ENCODE measurements around the gene GNG13. TPM values are rescaled to one million over a fixed set of nuclear protein-coding genes. Genes with fewer than 3 reads are reported as not detected.

Gene GNG13
- total RNA-seq, 2 experiments from 2014 or later = not detected

GRCh38 chr16:801584-802363 is 1.2 kb upstream of the GNG13 start:
- CTCF ChIA-PET = no interaction called here
- POLR2A ChIA-PET = interaction anchor here (0.6 to 1.3 kb wide), 2 partner anchors 17 to 107 kb away, joined by 3 read pairs; no protein-coding TSS in a partner anchor

GRCh38 chr16:800834-801511 is 439 bp upstream of the GNG13 start:
- ChIA-PET POLR2A (interaction anchor here (1.3 to 1.5 kb wide), 2 partner anchors 20 to 106 kb away, joined by 3 to 4 read pairs; no protein-coding TSS in a partner anchor), CTCF (no interaction called here)
- no peak overlapping the region for H3K4me3 Mint-ChIP-seq
- no peak overlapping the region for H3K27ac Mint-ChIP-seq
- H3K4me1 Mint-ChIP-seq = peaks cover 3% of the 10 kb centered on the region
- no peaks in the 10 kb centered on the region for H3K9me3 Mint-ChIP-seq
- H3K27me3 Mint-ChIP-seq = peaks cover 7% of the 10 kb centered on the region
- no peaks in the 10 kb centered on the region for H3K36me3 Mint-ChIP-seq (ENCODE audit: low read depth)
- DNase-seq = no peak

More at GRCh38 chr16:801584-802363, 1.2 kb upstream of the GNG13 start:
- Mint-ChIP-seq H3K27ac (no peak overlapping the region), H3K4me3 (no peak overlapping the region), H3K36me3 (ENCODE audit: low read depth) (no peaks in the 10 kb centered on the region), H3K27me3 (peaks cover 7% of the 10 kb centered on the region), H3K9me3 (no peaks in the 10 kb centered on the region), H3K4me1 (peaks cover 6% of the 10 kb centered on the region)
- no peak for DNase-seq

GRCh38 chr16:799111-799947 is 1.2 kb downstream of the GNG13 start:
- Mint-ChIP-seq H3K27me3 (peaks cover 7% of the 10 kb centered on the region), H3K36me3 (ENCODE audit: low read depth) (peaks cover 2% of the 10 kb centered on the region), H3K4me3 (no peak overlapping the region), H3K27ac (no peak overlapping the region), H3K9me3 (no peaks in the 10 kb centered on the region), H3K4me1 (peaks cover 1% of the 10 kb centered on the region)
- ChIA-PET CTCF (no interaction called here), POLR2A (no interaction called here)
- no peak for DNase-seq

- H3K4me3 Mint-ChIP-seq = no peak overlapping the region
- CTCF ChIA-PET = no interaction called here
- POLR2A ChIA-PET = no interaction called here
- no peak overlapping the region for H3K27ac Mint-ChIP-seq
- no peaks in the 10 kb centered on the region for H3K9me3 Mint-ChIP-seq
- H3K36me3 Mint-ChIP-seq (ENCODE audit: low read depth) = peaks cover 2% of the 10 kb centered on the region
- H3K4me1 Mint-ChIP-seq = peaks cover 1% of the 10 kb centered on the region
- DNase-seq = no peak
- H3K27me3 Mint-ChIP-seq = peaks cover 7% of the 10 kb centered on the region
Observed at GRCh38 chr16:798666-799065, 1.9 kb downstream of the GNG13 start.

DNA sequence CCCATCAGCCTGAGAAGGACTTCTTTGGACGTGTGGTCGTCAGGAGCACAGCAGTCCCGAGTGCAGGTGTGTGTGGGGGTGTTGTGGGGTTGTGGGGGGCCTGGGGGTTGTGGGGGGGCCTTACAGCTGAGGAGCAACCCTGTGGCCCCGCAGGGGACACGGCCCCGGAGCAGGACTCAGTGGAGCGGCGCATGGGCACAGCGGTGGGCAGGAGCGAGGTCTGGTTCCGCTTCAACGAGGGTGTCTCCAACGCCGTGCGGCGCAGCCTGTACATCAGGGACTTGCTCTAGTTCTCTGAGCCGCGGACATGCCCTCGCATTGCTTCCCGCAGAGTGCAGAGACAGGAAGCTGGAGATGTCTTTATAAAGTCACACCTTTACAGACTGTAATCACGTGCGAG is 2.8 kb downstream of the GNG13 start:
- DNase-seq = no peak
- CTCF ChIA-PET = no interaction called here
- no peaks in the 10 kb centered on the region for H3K9me3 Mint-ChIP-seq
- peaks cover 2% of the 10 kb centered on the region for H3K36me3 Mint-ChIP-seq (ENCODE audit: low read depth)
- H3K27ac Mint-ChIP-seq = no peak overlapping the region
- H3K27me3 Mint-ChIP-seq = peaks cover 5% of the 10 kb centered on the region
- no peak overlapping the region for H3K4me3 Mint-ChIP-seq
- peaks cover 1% of the 10 kb centered on the region for H3K4me1 Mint-ChIP-seq
- POLR2A ChIA-PET = no interaction called here

- Mint-ChIP-seq H3K9me3 (no peaks in the 10 kb centered on the region), H3K36me3 (ENCODE audit: low read depth) (peaks cover 2% of the 10 kb centered on the region), H3K27ac (no peak overlapping the region), H3K27me3 (peaks cover 5% of the 10 kb centered on the region), H3K4me3 (no peak overlapping the region), H3K4me1 (peaks cover 1% of the 10 kb centered on the region)
- peak; percentile 33 for DNase-seq
- POLR2A ChIA-PET = no interaction called here
- CTCF ChIA-PET = no interaction called here
Observed at GRCh38 chr16:797120-797420, 3.5 kb downstream of the GNG13 start.

DNA sequence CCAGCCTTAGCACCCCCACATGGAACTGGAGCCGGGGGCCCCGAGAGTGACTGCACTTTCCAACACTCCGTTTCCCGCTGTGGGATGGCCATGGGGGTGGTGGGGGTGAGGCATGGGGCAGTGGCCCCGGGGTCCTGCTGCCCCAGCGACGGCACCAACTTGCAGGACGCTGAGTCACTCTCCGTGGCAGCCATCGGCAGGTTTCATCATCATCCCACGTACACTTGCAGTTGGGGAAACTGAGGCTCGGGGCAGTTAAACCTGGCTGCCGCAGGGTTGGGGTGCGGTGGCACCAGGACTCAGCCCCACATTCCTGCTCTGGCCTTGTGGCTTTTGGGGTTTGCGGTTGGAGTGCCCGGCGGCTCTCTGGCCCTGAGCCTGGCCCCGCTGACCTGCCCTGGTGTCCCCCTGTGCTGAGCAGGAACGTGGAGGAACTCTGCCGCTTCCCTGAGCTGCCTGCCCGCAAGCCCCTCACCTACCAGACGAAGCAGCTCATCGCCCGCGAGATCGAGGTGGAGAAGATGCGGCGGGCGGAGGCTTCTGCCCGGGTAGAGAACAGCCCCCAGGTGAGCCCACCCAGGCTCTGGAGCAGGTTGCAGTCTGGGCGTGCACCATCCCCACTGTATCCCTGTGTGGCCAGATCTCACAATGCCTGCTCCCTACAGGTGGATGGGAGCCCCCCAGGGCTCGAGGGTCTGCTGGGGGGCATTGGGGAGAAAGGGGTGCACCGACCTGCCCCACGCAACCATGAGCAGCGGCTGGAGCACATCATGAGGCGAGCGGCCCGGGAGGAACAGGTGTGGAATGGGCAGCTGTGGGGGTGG is 4.0 kb downstream of the GNG13 start:
- Mint-ChIP-seq H3K4me1 (peaks cover 2% of the 10 kb centered on the region), H3K9me3 (no peaks in the 10 kb centered on the region), H3K4me3 (no peak overlapping the region), H3K36me3 (ENCODE audit: low read depth) (peaks cover 7% of the 10 kb centered on the region), H3K27ac (no peak overlapping the region), H3K27me3 (peaks cover 2% of the 10 kb centered on the region)
- no peak for DNase-seq
- ChIA-PET CTCF (no interaction called here), POLR2A (no interaction called here)

DNA sequence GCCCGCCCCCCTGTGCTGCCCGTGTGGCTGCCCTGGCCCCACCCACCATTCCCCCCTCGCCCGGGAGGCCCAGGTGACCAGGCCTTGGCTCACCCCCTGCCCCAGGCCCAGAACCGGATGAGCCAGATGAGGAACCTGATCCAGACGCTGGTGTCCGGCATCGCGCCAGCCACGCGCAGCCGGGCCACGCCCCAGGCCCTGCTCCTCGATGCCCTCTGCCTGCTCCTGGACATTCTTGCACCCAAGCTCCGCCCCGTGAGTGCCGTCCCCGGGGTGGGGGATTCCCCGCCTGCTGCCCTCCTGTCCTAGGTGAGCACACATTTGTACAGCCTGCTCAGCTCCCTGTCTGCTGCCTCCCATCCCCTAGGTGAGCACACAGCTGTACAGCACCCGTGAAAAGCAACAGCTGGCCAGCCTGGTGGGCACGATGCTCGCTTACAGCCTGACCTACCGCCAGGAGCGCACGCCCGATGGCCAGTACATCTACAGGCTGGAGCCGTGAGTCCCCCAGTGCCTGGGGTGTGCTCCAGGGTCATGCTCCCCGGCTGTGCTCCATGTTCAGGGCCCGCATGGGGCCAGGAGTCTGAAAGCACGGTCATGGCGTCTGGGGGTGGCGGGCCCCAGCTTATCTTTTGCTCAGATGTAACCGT is 4.8 kb downstream of the GNG13 start:
- no peak overlapping the region for H3K4me3 Mint-ChIP-seq
- H3K36me3 Mint-ChIP-seq (ENCODE audit: low read depth) = peaks cover 12% of the 10 kb centered on the region
- no peaks in the 10 kb centered on the region for H3K9me3 Mint-ChIP-seq
- H3K27ac Mint-ChIP-seq = no peak overlapping the region
- peaks cover 2% of the 10 kb centered on the region for H3K27me3 Mint-ChIP-seq
- ChIA-PET POLR2A (no interaction called here), CTCF (no interaction called here)
- no peak for DNase-seq
- peaks cover 4% of the 10 kb centered on the region for H3K4me1 Mint-ChIP-seq

- H3K9me3 Mint-ChIP-seq = no peaks in the 10 kb centered on the region
- H3K4me3 Mint-ChIP-seq = no peak overlapping the region
- peaks cover 12% of the 10 kb centered on the region for H3K36me3 Mint-ChIP-seq (ENCODE audit: low read depth)
- H3K27ac Mint-ChIP-seq = no peak overlapping the region
- peaks cover 5% of the 10 kb centered on the region for H3K4me1 Mint-ChIP-seq
- POLR2A ChIA-PET = no interaction called here
- CTCF ChIA-PET = no interaction called here
- DNase-seq = no peak
- H3K27me3 Mint-ChIP-seq = no peaks in the 10 kb centered on the region
Observed at GRCh38 chr16:794853-795466, 5.6 kb downstream of the GNG13 start.

DNA sequence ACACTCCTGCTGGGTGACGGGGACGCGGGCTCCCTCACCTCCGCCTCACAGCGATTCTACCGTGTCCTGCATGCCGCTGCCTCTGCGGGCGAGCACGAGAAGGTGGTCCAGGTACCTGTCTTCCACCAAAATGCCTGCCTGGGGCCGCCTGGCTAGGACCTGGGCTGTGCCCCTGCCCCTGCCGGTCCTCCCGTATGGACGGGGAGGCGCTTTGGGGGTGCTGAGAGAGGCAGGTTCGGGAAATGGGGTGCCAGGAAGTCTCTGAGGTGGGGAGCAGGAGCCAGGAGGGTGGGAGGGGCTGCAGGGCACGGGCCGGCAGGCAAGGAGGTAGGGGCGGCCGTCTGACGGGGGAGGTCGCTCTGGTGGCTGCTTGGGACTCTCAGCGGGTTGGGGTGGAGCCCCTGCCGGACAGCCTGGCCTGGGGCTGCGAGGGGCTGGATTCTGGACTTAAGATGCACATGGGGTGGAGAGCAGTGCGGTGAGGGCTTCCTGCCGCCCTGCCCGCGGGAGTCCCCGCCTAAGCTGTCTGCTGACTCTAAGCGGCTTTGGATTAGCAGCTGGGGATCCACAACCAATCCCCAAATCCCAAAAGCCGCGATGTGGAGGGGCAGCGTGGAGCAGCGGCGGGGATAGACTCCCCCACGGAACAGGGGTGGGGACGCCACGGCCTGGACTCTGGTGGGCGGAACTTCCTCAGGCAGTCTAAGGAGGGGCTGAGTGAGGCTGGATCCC is 6.3 kb downstream of the GNG13 start:
- Mint-ChIP-seq H3K27me3 (no peaks in the 10 kb centered on the region), H3K9me3 (no peaks in the 10 kb centered on the region), H3K4me1 (peaks cover 8% of the 10 kb centered on the region), H3K36me3 (ENCODE audit: low read depth) (peaks cover 12% of the 10 kb centered on the region), H3K27ac (no peak overlapping the region), H3K4me3 (no peak overlapping the region)
- ChIA-PET POLR2A (no interaction called here), CTCF (no interaction called here)
- DNase-seq = no peak

- POLR2A ChIA-PET = no interaction called here
- peaks cover 8% of the 10 kb centered on the region for H3K4me1 Mint-ChIP-seq
- no peak overlapping the region for H3K4me3 Mint-ChIP-seq
- H3K36me3 Mint-ChIP-seq (ENCODE audit: low read depth) = peaks cover 12% of the 10 kb centered on the region
- no peaks in the 10 kb centered on the region for H3K9me3 Mint-ChIP-seq
- H3K27me3 Mint-ChIP-seq = no peaks in the 10 kb centered on the region
- H3K27ac Mint-ChIP-seq = no peak overlapping the region
- CTCF ChIA-PET = no interaction called here
- DNase-seq = no peak
Observed at GRCh38 chr16:793414-793813, 7.1 kb downstream of the GNG13 start.
